Measurements from ENCODE around the gene SRPRB. TPM values are rescaled to one million over a fixed set of nuclear protein-coding genes. Genes with fewer than 3 reads are reported as not detected.

Gene SRPRB
- total and polyA plus RNA-seq, 9 of the 15 experiments (the other 6 are each of a cell fraction or from before 2014, with no cell fraction given): 29.5 to 66.0 (median 41.4) TPM

- intact Hi-C loops (cut with micrococcal nuclease) (no loop called here), in situ Hi-C loops (cut with MboI) (no loop called here)
- Histone ChIP-seq H3K4me1 (replicated peaks in 1 of 2; ENCODE audit: control insufficient read depth in 2 of 2, insufficient read depth in 2 of 2, low read length in 2 of 2) (peaks cover 6 to 8% of the 10 kb centered on the region in 2 experiments; a peak in 3 of 5 replicates), H3K9me3 (replicated peaks; ENCODE audit: control insufficient read depth, insufficient read depth, low read depth, low read length) (no peaks in the 10 kb centered on the region), H2AFZ (ENCODE audit: low read depth, low read length) (no peak overlapping the region), H3K79me2 (ENCODE audit: control insufficient read depth, insufficient read depth, low read length) (no peaks in the 10 kb centered on the region), H3K9me1 (ENCODE audit: control insufficient read depth, insufficient read depth, low read length) (no peaks in the 10 kb centered on the region), H4K20me1 (replicated peaks; ENCODE audit: control insufficient read depth, insufficient read depth, low read length) (no peaks in the 10 kb centered on the region), H3K27me3 (ENCODE audit: control insufficient read depth in 2 of 2, insufficient read depth in 2 of 2, low read length in 2 of 2) (no peaks in the 10 kb centered on the region), H3K27ac (ENCODE audit: extremely low read depth, low read depth, low read length) (no peak overlapping the region), H3K36me3 (ENCODE audit: control insufficient read depth, insufficient read depth, low read length) (no peaks in the 10 kb centered on the region; the same call in 2 of the 3 replicates), H3K4me2 (ENCODE audit: insufficient read depth, low read length) (no peak overlapping the region), H3K9ac (ENCODE audit: insufficient read depth in 1 of 2, low read depth in 2 of 2, low read length in 2 of 2) (no peak overlapping the region), H3K4me3 (no peak overlapping the region)
- ATAC-seq: no peak
- 38% methylated on average over 6 of the region's 7 CpGs for WGBS (ENCODE audit: insufficient coverage, low coverage, missing lambda C conversion rate)
- no peak for FAIRE-seq
- CTCF ChIA-PET (ENCODE audit: low intra/inter-chr PET ratio): no interaction called here
- POLR2A ChIA-PET: interaction anchor here (0.6 kb wide), 1 partner anchor 23 kb away, joined by 3 read pairs; no protein-coding TSS in a partner anchor
- no TSS peak for BruUV-seq (replicated peaks)
- TF ChIP-seq HMGN3 (IDR thresholded peaks at IDR 0.05; ENCODE audit: borderline replicate concordance, extremely low read depth, insufficient read length, low read depth, low read length): no peak
- DNase-seq (ENCODE audit: extremely low read depth in 1 of 4, low spot score in 3 of 4): no peak
These were observed 63.3 kb downstream of the SRPRB start for GRCh38 chr3:133868758-133869475.

- Histone ChIP-seq H3K9me3 (replicated peaks; ENCODE audit: control insufficient read depth, insufficient read depth, low read depth, low read length) (no peaks in the 10 kb centered on the region), H3K4me3 (no peak overlapping the region), H3K9me1 (ENCODE audit: control insufficient read depth, insufficient read depth, low read length) (no peaks in the 10 kb centered on the region), H3K27me3 (ENCODE audit: control insufficient read depth in 2 of 2, insufficient read depth in 2 of 2, low read length in 2 of 2) (no peaks in the 10 kb centered on the region), H3K79me2 (ENCODE audit: control insufficient read depth, insufficient read depth, low read length) (no peaks in the 10 kb centered on the region), H4K20me1 (replicated peaks; ENCODE audit: control insufficient read depth, insufficient read depth, low read length) (no peaks in the 10 kb centered on the region), H3K4me2 (ENCODE audit: insufficient read depth, low read length) (no peak overlapping the region), H3K27ac (ENCODE audit: extremely low read depth, low read depth, low read length) (no peak overlapping the region), H3K4me1 (replicated peaks in 1 of 2; ENCODE audit: control insufficient read depth in 2 of 2, insufficient read depth in 2 of 2, low read length in 2 of 2) (peaks cover 0 to 4% of the 10 kb centered on the region in 2 experiments; a peak in 3 of 5 replicates), H3K36me3 (ENCODE audit: control insufficient read depth, insufficient read depth, low read length) (no peaks in the 10 kb centered on the region; the same call in 2 of the 3 replicates), H2AFZ (ENCODE audit: low read depth, low read length) (no peak overlapping the region), H3K9ac (ENCODE audit: insufficient read depth in 1 of 2, low read depth in 2 of 2, low read length in 2 of 2) (no peak overlapping the region)
- FAIRE-seq (no peak), ATAC-seq (no peak), DNase-seq (ENCODE audit: extremely low read depth in 1 of 4, low spot score in 3 of 4) (no peak)
- POLR2A ChIA-PET: no interaction called here
- intact Hi-C loops (cut with micrococcal nuclease): no loop called here
- 61% methylated on average over 4 of the region's 6 CpGs for WGBS (ENCODE audit: insufficient coverage, low coverage, missing lambda C conversion rate)
- CTCF ChIA-PET (ENCODE audit: low intra/inter-chr PET ratio): no interaction called here
- in situ Hi-C loops (cut with MboI): no loop called here
- BruUV-seq (replicated peaks): no TSS peak
- no peak for TF ChIP-seq NONO (IDR thresholded peaks at IDR 0.05; ENCODE audit: low read depth in 2 of 2, low read length in 1 of 2)
- TF ChIP-seq NFRKB (IDR thresholded peaks at IDR 0.05; ENCODE audit: low read depth): no peak
- TF ChIP-seq KLF1 (tag; IDR thresholded peaks at IDR 0.05): no peak
- no peak for TF ChIP-seq ZNF3 (CRISPR knock-in tag; IDR thresholded peaks at IDR 0.05)
- no peak for TF ChIP-seq SAP30 (IDR thresholded peaks at IDR 0.05; ENCODE audit: borderline replicate concordance, insufficient read depth, low read depth, low read length, poor library complexity, severe bottlenecking)
- no peak for TF ChIP-seq SMAD2 (IDR thresholded peaks at IDR 0.05; ENCODE audit: low read depth, low read length)
- TF ChIP-seq RFX7 (CRISPR knock-in tag; IDR thresholded peaks at IDR 0.05): no peak
- no peak for TF ChIP-seq MITF (IDR thresholded peaks at IDR 0.05)
- TF ChIP-seq MYNN (IDR thresholded peaks at IDR 0.05): no peak
- TF ChIP-seq MYNN (CRISPR knock-in tag; IDR thresholded peaks at IDR 0.05): no peak
- TF ChIP-seq NFXL1 (CRISPR knock-in tag; IDR thresholded peaks at IDR 0.05): no peak
- no peak for TF ChIP-seq CTBP1 (IDR thresholded peaks at IDR 0.05; ENCODE audit: borderline replicate concordance)
- TF ChIP-seq POU5F1 (IDR thresholded peaks at IDR 0.05; ENCODE audit: borderline replicate concordance, low read depth, low read length, partially characterized antibody): no peak
These were observed 64.0 kb downstream of the SRPRB start for GRCh38 chr3:133869586-133869985.
